GM13977 (cell line): ENCODE data around the gene ERCC5.

Experiments used
- DNase-seq: peaks from one replicate; pipeline ENCODE4 v3.0.0; 2012; ENCODE audit warnings: low spot score
- in situ Hi-C: fragments of 300-500 bp; cut with MboI; formaldehyde crosslinking; loops from one replicate; pipeline ENCODE4 v1.12.0; 2022; ENCODE audit warnings: low sequenced_read_pairs, low pct_unique_long_range_greater_than_20kb, mixed read lengths, inconsistent platforms; ENCODE audit not compliant: unreplicated experiment
- TF ChIP-seq, protein P1 (sequence below): IDR thresholded peaks from 2 replicates; pipeline ENCODE4 v1.5.1; 2012; ENCODE audit warnings: mild to moderate bottlenecking, control low read depth; ENCODE audit not compliant: insufficient read depth; ENCODE audit errors: extremely low read depth, missing control alignments

The ERCC5 gene

DNA sequence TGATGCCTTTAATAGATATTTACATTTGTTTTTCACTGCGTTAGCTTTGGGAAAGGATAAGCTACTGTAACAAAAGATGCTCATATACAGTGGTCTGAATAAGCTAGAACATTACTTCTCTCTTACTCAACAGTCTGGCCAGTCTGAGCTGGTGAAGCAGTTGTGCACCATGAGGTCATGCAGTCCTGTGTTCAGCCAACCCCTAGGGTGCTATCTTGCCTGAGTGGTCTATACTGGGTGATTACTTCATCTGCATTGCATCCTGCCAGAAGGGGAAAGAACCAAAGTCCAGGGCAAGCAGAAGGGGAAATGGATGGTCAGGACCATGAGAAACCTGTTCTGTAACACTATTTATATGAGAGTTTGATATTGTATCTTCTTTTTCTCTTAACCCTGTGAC is 31.5 kb downstream of the ERCC5 start:
- no peak for DNase-seq
- TF ChIP-seq, protein P1, sequence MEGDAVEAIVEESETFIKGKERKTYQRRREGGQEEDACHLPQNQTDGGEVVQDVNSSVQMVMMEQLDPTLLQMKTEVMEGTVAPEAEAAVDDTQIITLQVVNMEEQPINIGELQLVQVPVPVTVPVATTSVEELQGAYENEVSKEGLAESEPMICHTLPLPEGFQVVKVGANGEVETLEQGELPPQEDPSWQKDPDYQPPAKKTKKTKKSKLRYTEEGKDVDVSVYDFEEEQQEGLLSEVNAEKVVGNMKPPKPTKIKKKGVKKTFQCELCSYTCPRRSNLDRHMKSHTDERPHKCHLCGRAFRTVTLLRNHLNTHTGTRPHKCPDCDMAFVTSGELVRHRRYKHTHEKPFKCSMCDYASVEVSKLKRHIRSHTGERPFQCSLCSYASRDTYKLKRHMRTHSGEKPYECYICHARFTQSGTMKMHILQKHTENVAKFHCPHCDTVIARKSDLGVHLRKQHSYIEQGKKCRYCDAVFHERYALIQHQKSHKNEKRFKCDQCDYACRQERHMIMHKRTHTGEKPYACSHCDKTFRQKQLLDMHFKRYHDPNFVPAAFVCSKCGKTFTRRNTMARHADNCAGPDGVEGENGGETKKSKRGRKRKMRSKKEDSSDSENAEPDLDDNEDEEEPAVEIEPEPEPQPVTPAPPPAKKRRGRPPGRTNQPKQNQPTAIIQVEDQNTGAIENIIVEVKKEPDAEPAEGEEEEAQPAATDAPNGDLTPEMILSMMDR = no peak
- in situ Hi-C loops = no loop called here

DNA sequence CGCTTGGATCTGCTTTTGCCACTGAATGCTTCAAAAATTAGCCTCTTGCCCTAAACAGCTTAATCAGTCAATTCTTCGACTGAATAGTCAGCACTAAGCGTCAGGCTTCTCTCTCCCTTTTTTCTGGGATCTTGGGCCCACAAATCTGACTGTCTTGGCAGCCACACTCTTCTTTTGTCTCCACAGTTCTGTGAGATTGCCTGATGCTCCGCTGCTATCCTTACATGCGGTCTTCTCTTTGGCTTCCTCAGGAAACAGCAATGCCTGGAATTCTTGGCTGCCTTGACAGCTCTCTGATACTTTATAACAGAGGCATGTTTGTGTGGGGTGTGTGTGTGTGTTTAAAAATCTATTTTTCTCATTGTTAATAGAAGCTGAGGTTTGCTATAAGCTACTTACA is 32.6 kb downstream of the ERCC5 start:
- TF ChIP-seq, protein P1 = no peak
- no peak for DNase-seq
- in situ Hi-C loops = no loop called here

DNA sequence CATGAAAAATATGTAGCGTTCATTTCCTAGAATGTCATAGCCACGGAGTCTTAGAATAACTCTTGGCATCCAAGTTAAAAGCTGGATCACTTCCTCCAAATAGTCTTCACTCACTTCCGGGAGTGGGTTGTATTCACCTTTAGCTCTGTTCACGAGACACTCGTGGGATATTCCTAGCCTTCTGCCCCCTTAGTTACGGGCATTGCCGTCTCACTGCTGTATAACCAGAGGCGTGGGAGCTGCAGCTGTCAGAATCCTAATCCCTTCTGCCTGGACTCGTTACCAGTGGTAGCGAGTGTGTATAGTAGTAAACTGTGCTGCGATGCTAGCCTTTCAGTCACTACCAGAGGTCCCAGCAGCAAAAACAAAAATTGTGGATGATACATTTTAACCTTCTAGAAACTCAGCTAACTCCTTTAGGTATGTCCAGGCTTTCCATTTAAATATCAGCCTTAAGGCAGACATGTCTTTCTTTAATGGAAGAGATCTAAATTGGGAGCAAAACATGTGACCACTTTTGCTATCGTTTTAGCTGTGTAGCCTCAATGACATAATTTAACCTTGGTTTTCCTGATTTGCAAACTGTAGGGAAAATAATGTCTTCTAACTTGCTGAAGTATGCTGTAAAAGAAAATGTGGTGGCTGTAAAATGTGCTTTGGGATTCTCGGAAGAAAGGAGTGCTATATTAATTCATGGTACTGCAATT is 34.1 kb downstream of the ERCC5 start:
- no peak for DNase-seq
- in situ Hi-C loops = no loop called here
- TF ChIP-seq, protein P1 = no peak

DNA sequence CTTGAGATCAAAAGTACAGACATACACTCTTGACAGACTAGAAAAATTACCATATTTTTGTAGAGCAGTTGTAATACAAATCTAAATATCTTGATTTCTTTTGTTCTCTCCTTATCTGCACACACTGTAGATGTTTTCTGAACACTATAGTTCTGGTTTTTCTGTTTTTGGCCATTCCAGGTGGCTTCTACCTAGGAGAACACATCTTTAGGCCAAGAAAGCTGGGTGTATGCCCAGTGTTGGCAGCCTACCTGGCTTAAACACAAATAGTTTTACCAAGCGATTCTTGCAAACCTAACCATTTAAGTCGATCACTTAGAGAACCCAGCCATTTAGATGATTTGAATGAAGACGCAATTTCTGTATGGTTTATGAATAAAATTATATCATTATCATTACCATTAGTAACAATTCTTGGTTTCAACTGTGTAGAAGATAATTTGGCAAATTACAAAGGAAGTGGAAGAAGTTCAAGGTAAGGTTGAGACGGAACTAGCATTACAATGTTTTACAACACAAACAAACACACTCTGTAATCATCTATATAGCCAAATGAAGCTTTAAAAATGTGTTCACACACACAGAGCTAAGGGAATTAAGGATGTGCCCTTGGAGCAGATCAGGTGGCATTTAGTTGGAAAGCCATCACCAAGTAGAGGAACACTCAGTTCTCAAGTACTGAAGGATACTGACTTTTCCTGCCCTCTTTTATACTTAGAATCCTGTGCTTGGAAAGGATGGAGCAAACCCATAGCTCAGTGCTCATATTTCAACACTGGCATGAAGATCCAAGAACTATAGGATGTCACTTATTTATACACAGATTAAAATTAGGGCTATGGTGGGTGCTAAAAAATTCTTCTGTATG is 36.2 kb downstream of the ERCC5 start:
- DNase-seq = no peak
- TF ChIP-seq, protein P1 = no peak
- in situ Hi-C loops = no loop called here

DNA sequence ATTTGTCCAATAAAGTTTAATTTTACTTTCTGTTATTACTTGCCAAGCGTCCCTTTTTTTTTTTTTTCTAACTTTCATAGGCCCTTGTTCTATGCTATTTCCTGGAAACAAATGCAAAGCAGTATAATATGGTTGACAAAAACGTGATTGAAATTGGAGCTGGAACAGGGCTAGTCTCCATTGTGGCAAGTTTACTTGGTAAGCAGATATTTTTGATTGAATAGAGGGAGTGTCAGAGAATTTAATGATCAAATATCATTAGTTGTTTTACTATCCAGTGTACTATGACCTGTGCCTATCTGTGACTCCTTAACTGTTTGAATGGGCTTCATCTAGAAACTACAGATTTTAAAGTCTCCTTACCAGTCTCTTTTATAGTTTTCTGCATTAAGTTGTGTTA is 46.7 kb downstream of the ERCC5 start:
- in situ Hi-C loops = no loop called here
- no peak for DNase-seq
- TF ChIP-seq, protein P1 = no peak

DNA sequence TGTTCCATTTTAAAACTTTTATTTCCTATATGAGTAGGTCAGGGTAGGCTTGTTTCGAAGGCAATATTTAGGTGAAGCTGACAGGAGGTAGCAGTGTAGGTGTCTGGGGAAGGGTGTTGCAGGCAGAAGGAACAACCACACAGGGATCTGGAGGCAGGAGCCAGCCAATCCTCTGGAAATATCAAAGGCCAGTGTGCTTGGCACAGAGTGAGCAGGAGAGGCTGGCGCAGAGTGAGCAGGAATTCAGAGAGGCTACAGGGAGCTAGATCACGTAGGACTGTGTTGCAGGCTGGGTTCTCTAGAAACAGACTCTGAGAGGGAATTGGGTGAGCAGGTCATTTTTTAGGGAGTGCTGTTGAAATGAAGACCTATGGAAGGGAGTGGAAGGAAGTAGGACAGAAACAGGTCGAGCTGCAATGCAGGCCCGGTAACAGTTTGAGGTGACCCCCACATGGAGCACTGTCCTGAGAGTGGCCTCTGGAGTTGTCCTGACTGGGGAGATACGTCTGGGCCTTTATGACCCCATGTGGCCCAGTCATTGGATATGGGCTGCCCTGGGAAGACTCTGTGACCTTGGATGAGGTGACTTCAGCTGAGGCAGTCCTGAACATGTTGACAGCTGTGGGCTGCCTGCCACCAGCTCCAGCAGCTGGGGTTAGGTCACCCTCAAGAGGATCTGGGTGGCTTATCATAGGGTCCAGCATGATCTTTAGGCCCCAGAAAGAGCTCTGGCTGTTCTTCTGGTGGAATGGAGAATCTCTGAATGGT is 51.7 kb downstream of the ERCC5 start:
- DNase-seq = no peak
- in situ Hi-C loops = no loop called here
- TF ChIP-seq, protein P1 = no peak
